Epidermal melanocyte (primary cell): ENCODE results near the gene TRIM62.

Experiments used
- DNase-seq: peaks from one replicate; pipeline ENCODE4 v3.0.0; 2011; ENCODE audit warnings: low spot score; ENCODE audit not compliant: insufficient read length

Gene TRIM62

DNA sequence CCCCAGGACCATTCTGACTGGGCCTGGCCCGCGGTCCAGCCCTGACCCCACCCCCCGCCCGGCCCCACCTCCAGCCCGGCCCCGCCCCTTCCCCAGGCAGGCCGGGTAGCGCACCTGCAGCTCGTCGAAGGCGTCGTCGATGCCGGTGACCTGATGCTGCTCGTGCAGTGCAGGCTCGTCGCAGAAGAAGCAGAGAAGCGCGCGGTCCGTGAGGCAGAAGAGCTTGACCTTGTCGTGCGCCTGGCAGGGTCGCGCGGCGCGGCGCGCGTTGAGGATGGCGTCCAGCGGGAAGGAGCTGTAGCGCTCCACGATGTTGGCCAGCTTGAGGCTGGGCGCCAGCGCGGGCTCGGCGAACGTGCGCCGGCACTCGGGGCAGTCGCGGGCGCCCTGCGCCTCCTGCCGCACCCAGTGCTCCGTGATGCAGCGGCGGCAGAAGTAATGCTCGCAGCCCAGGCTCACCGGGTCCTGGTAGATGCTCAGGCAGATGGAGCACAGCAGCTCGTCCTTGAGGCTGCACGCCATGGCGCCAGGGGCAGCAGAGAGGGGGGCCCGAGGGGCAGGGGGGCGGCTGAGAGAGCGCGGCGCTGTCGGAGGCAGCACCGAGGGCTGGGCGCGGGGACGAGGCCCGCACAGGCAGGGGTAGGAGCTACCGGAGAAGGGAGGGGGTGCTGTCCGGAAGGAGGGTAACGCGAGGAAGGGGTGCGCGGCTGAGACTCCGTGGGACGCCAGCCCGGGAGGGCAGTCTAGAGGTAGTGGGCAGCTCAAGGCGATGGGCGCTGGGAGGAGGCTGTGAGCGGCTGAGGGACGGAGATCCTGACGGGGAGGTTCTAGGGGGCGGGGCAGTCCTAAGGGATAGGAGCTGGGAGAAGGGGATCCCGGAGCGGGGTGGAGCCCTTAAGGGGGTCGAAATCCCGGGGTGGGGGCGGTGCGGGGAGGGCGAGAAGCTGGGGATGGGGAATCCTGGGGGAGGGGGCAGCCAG, 642 bp downstream of the TRIM62 start:
- DNase-seq: no peak

GRCh38 chr1:33180226-33180910, 1.5 kb downstream of the TRIM62 start:
- peak; percentile 93 for DNase-seq

DNA sequence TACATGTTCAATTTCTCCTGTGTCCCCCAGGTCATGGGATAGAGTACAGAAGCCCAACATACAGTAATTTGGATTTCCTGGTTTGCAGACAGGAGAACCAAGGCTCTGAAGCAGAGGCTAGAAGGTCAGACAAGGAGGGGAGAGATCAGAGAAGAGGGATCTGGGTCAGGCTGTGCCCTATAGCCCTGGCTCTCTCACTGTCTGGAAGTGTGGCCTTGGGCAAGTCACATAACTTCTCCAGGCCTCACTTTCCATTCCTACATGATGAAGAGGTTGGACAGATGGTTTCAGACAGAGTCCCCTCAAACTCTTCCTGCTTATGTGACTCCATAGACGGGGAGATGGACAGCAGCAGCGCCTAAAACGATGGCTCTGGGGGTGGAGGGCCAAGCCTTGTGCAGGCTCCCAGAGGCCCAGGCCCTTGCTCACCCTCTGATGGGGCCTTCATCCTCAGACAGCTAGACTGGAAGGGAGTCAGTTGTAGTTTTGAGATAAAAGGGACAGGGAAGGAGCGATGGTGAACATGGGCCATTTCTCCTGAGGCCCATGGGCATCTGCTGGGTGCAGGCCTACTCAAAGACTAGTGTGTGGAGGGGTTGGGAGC, 2.9 kb downstream of the TRIM62 start:
- no peak for DNase-seq

GRCh38 chr1:33177996-33178540, 3.8 kb downstream of the TRIM62 start:
- no peak for DNase-seq

- no peak for DNase-seq
Observed at GRCh38 chr1:33176887-33177286, 5.0 kb downstream of the TRIM62 start.

- no peak for DNase-seq
Observed at GRCh38 chr1:33176362-33176850, 5.4 kb downstream of the TRIM62 start.

DNA sequence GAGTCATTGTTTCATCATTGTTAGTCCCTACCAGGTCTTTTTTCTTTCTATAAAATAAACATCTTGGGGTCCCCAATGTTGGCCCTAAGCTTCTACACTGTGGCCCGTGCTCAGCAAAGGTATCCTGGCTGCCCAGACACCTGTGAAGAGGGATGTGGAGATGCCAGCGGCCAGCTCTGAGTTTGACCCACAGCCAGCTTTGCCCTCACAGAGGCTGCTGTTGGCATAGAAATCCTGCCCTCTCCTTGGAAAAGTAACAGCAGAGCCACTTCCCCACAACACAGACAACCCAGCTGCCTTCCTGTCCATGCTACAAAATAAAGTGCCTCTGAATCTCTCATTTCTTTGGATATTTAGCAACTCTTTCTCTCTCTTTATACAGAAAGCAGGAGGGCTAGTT, 6.0 kb downstream of the TRIM62 start:
- no peak for DNase-seq

DNA sequence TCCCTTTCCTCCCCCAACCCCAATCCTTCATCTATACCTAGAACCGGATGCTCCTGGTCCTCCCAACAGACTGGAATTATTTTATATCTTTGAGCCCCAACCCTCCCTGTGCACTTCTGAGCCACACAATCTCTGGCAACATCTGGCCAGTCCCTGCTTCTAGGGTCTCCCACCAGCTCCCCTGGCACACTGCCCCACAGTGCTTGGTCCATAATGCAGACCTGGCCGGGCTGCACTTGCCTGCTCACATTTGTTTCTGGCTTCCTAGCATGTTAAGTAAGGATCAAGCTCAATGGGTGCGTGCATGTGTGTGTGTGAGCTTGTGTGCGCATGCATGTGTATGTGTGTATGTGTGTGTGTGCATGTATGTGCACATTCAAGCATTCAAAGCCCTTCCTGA, 8.8 kb downstream of the TRIM62 start:
- DNase-seq: no peak

GRCh38 chr1:33171977-33172813, 9.6 kb downstream of the TRIM62 start:
- no peak for DNase-seq

DNA sequence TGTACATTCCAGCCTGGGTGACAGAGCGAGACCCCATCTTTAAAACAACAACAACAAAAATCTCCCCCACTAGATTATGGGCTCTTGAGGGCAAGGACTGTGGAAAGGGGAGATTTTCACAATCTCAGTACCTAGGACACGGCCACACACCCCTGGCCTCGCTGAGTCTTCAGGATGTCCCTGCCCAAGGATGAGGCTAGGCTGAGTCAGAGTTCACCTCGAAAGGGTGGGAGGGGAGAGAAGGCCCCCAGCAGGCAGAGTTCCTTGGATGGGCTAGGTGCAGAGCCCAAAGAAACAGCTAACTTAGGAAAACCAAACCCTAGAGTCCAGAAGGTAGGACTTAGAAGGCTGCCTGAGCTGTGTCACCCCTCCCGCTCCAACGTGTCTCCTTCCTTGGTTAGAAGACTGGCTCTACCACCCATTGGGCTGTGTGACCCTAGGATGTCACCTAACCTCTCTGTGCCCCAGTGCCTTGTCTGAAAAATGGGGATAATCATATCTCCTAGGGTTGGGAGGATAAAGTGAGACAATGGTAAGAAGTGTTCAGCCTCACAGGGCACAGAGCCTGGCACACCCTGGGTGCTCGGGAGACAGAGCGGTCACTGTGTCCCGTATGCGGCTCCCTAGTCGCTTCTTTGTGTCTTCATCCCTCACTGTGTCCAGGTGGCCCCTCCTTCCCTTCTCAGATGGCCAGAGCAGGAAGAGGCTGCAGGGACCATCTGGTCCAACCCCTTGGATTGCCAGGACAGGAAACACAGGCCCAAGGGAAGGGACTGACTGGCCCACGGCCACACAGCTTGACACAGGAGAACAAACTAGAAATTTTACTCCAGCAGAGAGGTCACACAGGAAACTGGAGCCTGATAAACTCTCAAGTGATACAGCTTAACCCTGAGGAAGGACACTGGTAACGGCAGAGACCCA, 11.2 kb downstream of the TRIM62 start:
- DNase-seq: no peak

DNA sequence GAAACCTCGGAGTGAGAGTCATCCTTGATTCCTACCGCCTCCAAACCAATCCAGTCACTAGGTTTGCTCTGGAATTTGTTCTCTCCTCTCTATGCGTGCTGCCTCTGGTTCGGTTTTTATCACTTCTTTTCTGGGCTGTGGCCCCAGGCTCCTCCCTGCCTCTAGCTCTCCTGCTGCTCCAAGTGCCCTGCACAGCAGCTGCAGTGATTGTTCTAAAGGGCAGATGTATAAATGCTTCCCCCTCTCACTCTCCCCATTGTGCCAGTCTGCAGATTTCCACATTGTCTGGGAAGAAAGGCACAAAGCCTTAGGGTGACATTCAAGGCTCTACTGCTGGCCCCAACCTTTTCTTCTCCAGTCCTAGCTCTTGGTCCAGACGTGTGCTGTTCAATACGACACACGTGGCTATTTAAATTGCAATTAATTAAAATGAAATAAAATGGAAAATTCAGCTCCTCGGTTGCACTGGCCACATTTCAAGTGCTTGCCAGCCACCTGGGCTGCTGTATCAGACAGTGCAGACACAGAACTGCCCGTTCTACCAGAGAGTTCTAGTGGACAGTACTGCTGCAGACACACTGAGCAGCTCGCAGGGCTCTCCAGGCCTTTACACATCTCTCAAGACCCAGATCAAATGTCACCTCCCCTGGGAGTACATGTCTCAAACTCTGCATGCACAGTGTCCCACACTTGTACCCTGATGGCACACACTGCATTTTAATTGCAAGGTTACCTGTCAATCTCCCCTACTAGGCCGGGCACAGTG, 12.4 kb downstream of the TRIM62 start:
- DNase-seq: no peak

- DNase-seq: no peak
Observed at GRCh38 chr1:33168556-33169289, 13.1 kb downstream of the TRIM62 start.

DNA sequence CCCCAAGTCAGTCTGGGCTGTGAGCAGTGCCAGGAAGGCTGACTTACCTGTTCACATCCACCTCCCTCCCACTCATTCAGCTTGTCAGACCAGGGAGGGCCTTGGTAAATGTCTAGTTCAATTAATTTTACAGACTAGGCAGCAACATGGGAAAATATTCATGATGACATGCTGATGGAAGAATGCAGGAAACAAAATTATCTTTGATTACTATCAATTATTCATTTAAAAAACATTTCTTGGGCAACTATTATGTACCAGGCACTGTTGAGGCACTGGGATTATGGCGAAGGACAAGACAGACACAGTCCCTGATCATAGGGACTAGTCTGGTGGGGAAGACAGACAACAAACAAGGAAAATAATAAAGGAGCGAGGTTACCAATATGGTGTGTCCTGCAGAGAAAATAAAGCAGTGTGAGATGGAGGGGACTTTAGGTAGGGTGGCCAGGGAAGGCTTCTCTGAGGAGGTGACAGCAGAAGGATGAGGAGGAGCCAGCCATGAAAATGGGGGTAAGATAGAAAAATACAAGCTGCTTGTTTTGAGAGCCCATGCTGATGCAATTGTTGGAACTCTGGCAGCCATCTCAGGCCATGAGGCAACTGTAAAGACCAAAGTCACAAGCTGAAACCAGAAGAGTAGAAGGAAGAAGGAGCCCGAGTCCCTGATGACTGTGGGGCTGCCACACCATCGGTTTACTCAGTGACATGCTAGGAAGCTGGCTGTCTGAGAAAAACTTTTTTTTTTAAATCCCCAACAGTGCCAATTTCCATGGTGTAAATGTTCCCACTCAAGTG, 14.0 kb downstream of the TRIM62 start:
- no peak for DNase-seq

DNA sequence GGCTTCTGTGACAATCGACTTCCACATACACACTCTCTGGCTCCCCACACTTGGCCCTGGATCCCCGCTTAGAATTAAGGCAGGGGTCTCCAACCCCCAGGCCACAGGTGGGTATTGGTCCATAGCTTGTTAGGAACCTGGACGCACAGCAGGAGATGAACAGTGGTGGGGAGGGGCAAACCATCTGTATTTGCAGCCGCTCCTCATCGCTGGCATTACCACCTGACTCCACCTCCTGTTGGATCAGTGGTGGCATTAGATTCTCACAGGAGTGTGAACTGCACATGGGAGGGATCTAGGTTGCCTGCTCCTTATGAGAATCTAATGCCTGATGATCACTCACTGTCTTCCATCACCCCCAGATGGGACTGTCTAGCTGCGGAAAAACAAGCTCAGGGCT, 16.0 kb downstream of the TRIM62 start:
- no peak for DNase-seq

DNA sequence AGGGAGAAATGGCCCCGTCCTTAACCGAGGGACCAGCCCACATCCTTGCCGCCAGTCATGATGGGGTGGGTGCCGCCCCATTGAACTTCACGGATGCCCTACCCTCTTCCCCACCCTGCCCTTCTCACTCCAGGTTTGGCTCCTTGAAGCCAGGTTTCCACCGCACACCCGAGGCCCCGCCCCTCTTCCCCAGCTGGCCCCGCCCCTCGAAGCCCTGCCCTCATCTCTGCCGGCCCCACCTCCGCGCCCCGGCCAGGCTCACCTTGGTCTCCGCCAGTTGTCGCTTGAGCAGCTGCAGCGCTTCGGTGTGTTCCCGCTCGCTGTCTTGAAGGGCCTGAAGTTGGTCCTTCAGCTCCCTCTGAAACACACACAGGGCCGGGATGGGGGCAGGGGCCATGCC, 16.6 kb downstream of the TRIM62 start:
- DNase-seq: no peak

DNA sequence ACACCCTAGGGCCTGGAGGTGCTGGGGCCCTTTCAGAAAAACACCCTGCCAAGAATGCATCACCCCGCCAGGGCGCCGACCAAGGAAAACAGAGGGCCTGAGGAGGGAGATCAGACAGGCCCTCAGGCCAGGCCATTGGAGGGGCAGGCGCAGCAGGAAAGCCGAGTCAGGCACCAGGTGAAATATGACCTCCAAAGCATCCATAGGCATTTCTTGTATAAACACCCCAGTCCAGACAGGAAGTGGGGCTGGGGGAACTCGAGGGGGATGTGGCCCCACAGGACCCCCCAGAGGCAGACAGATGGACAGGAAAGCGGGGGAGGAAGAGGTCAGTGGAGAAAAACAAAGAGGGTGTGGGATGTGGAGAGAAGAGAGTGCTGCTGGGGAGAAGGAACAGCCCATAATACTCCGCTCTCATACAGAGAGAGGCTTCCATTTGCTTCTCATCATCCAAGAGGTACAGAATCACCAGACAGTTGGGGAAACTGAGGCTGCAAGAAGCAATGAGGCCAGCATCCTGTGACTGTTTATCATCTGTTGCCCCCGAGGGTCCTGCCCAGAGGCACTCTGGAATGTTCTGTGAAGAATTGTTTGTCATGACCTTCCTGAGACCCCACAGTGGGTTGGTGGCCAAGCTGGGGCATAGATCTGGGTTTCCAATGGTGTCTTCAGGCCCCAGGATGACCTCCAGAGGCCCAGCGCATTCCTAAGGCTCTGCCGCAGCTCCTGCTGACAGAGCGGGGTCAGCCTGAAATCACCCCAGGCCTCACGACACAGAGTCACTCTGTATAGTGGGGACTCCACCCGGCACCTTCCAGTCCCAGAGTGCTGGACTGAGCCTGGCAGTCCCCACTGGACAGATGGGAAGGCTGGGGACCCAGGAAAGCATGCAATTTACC, 18.0 kb downstream of the TRIM62 start:
- DNase-seq: no peak
